Stimulated activated CD4-positive, alpha-beta T cell treated with anti-CD3 and anti-CD28 coated beads, TNF-alpha, amount 100 ng/mL, for 1 hour (primary cell): ENCODE data around the gene UBR1.
"Not testable (repeated sequence)": the region's sequence is repeated elsewhere in the genome, so short reads cannot be mapped to it uniquely, and the experiment has no call there.

Source experiments
- DNase-seq, 3 donors: peaks; one replicate each; pipeline ENCODE4 v3.0.0-alpha.2; 2020; ENCODE audit warnings: low read depth in 3 of 3, low spot score in 1 of 3

UBR1 gene

DNA sequence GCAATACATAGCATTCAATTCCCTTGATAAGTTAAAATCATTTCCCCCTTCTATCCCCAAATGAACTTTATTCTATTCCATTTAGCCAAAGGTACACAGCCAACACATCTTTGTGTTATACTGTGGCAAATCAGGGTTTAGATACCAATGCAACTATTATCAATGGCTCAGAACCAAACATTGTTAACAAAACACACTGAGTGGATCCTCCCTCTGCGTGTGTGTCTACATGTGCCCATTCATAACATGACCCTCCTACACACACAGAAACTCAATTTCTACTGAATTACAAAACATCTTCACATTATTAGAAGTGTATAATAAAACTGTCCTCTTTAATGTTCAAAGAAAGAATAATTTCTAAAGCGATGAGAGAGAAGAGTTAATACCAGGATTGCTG, 186.5 kb downstream of the UBR1 start:
- DNase-seq = no peak

DNA sequence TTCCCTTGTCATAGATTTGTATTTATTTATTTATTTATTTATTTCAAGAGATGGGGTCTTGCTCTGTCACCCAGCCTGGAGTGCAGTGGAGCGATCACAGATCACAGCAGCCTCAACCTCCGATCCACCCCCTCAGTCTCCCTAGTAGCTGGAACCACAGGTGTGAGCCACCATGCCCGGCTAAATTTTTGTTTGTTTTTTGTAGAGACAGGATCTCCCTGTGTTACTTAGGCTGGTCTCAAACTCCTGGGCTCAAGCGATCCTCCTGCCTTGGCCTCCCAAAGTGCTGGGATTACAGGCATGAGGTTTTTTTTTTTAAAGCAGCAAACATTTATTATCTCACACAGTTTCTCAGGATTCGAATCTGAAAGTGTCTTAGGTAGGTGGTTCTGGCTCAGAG, 187.8 kb downstream of the UBR1 start:
- no peak for DNase-seq

DNA sequence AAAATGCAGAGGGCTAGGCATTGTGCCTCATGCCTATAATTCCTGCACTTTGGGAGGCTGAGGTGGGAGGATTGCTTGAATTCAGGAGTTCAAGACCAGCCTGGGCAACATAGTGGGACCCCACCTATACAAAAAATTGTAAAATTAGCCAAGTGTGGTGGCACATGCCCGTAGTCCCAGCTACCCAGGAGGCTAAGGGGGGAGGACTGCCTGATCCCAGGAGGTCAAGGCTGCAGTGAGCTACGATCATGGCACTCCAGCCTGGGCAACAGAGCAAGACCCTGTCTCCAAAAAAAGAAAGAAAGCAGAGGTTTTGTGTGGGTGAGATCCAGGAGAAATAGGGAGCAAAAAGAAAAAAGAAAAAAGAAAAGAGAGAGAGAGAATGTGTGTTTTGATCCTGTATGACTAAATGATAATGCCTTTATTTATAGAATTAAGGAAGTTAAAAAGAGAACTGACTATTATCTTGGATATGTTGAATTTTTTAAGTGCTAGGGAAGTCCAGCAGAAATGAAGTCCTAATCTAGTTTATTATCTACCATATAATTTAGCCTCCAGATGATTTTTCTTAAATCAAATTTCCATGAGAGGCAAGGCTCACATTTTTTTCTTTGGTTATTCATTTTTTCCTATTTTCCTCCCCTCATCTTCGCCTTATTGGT, 190.1 kb downstream of the UBR1 start:
- no peak for DNase-seq

DNA sequence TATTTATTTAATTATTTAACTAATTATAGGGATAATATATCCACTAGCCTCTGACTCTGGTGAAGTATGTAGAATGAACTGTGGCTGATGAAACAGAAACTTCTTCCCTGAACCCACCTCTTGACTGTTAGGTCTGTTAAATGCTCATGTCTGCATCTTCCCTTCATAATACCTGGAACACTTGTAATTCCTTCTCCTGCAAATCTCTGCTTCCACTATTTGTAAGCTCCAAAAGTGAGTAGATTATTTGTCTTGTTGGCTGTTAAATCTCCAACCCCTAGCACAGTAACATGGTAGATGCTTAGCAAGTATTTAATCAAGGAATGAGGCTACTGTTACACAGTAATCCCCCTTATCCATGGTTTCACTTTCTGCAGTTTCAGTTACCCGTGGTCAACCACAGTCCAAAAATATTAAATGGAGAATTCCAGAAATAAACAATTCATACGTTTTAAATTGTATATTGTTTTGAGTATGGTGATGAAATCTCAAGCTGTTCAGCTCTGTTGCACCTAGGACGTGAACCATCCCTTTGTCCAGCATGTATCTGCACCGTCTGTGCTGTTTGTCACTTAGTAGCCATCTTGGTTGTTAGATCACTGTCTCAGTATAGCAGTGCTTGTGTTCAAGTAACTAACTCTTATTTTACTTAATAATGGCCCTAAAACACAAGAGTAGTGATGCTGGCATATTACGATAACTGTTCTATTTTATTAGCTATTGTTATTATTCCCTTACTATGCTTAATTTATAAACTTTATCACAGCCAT, 190.9 kb downstream of the UBR1 start:
- no peak for DNase-seq

DNA sequence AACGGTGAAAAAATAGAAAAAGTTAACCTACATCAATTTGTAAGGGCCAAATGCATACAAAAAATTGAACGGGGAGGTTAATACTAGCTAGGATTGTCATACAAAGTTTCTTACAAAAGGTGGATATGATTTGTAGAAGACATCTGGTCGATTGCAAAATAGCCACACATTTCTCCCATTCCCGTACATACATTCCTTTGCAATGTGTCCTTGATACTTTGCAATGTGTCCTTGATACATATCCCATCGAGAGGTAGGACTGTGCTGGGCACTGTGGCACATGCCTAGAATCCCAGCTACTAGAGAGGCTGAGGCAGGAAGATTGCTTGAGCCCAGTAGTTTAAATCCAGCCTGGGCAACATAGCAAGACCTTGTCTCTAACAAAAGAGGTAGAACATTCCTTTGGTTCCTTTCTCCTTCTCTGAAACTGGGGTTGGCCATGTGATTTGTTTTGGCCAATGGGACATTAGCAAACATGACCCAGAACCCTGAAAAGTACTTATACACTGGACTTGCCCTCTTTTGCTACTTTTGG, 194.7 kb downstream of the UBR1 start:
- no peak for DNase-seq

DNA sequence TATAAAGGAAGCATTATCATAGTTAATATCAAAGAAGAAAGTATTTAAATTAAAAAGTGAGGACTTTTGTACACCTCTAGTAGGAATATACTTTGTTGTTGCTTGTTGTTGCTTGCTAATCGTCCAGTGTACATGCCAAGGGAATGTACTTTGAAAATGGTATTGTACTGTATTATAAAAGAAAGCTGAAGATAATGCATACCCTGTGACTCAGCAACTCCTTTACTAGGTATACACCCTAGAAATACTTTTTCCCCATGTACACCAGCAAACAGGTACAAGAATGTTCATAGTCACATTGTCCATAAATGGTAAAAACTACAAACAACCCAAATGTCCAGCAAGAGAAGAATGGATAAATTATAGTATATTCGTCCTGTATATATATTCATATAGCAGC, 197.3 kb downstream of the UBR1 start:
- no peak for DNase-seq

DNA sequence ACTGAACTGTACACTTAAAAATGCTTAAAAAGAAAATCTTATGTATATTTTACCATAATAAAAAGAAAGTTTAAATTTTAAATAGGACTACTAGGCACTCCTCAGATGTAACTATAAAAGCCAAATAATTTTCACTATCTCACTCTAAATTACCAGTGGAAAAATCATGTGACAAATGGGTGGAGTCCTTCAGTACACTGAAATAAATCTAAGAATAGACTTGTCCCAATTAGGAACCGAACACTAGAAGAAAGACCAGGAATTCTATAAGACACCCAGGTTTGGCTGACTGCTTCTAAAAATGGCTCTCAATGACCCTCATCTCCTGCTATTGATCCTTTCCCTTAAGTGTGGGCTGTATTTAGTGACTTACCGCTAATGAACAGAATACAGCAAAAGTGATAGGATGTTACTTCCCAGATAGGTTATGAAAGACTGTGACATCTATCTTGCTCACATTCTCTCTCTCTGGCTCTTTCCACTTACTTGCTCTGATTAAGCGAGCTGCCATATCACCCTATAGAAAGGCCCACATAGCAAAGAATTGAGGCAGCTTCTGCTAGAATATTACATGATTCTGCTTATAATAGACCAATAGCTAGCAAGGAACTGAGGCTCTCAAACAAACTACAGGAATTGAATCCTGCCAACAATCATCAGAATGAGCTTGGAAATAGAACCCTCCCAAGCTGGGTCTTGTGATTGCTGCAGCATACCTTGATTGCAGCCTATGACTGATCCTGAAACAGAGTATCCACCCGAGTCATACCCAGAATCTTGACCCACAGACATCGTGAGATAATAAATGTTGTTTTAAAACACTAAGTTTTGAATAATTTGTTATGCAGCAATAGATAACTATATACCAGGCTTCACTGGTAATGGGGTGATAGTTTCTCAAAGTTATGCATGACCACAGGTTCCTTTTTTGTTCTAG, 202.2 kb downstream of the UBR1 start:
- DNase-seq = no peak

DNA sequence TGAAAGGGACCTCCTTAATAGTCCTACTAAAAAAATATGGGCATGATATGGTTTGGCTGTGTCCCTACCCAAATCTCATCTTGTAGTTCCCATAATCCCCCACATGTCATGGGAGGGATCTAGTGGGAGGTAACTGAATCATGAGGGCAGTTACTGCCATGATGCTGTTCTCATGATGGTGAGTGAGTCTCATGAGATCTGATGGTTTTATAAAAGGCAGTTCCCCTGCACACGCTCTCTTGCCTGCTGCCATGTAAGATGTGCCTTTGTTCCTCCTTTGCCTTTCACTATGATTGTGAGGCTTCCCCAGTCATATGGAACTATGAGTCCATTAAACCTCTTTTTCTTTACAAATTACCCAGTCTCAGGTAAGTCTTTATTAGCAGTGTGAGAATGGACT, 211.9 kb downstream of the UBR1 start:
- DNase-seq = not testable (repeated sequence)
